HepG2 (cell line): ENCODE data around the gene KRI1. TPM values are rescaled to one million over a fixed set of nuclear protein-coding genes. Genes with fewer than 3 reads are reported as not detected.

Experiments used
- CSRNP1 ChIP-seq: sonication (generic); formaldehyde crosslinking; IDR thresholded peaks from 2 replicates; pipeline ENCODE4 v1.8.1; 2023; ENCODE audit warnings: mild to moderate bottlenecking, missing genetic modification reagents
- ERF ChIP-seq: IDR thresholded peaks from 2 replicates; pipeline ENCODE4 v1.6.1; 2018; ENCODE audit warnings: missing biosample characterization, missing genetic modification reagents
- FOXC1 ChIP-seq: sonication (generic); formaldehyde crosslinking; IDR thresholded peaks from 2 replicates; pipeline ENCODE4 v1.8.0; 2022; ENCODE audit warnings: mild to moderate bottlenecking, missing genetic modification reagents, borderline replicate concordance
- GATAD2A ChIP-seq: IDR thresholded peaks from 2 replicates; pipeline ENCODE4 v1.6.1; 2016
- HNRNPLL ChIP-seq: fragments of 200-400 bp; formaldehyde crosslinking; IDR thresholded peaks from 2 replicates; pipeline ENCODE4 v1.6.1; 2017; ENCODE audit warnings: mild to moderate bottlenecking, low read depth, low read length; ENCODE audit not compliant: poor library complexity, severe bottlenecking
- KAT8 ChIP-seq: IDR thresholded peaks from 2 replicates; pipeline ENCODE4 v1.6.1; 2016; ENCODE audit warnings: missing genetic modification reagents, missing compliant biosample characterization
- MAF1 ChIP-seq: sonication (generic); formaldehyde crosslinking; IDR thresholded peaks from 2 replicates; pipeline ENCODE4 v1.5.0; 2020; ENCODE audit warnings: missing genetic modification reagents, borderline replicate concordance
- MIER2 ChIP-seq: IDR thresholded peaks from 2 replicates; pipeline ENCODE4 v1.6.1; 2016; ENCODE audit warnings: missing biosample characterization, missing genetic modification reagents
- MYC ChIP-seq: sonication (generic); formaldehyde crosslinking; IDR thresholded peaks from 2 replicates; pipeline ENCODE4 v1.9.0; 2021; ENCODE audit warnings: missing genetic modification reagents, borderline replicate concordance
- NRL ChIP-seq: sonication (generic); formaldehyde crosslinking; IDR thresholded peaks from 2 replicates; pipeline ENCODE4 v1.5.0; 2020; ENCODE audit warnings: missing genetic modification reagents, mild to moderate bottlenecking, moderate library complexity, borderline replicate concordance
- RXRA ChIP-seq: sonication (generic); formaldehyde crosslinking; IDR thresholded peaks from 2 replicates; pipeline ENCODE4 v1.5.1; 2020; ENCODE audit warnings: missing genetic modification reagents
- TEAD3 ChIP-seq: optimal IDR thresholded peaks from 2 replicates; pipeline ENCODE3; 2016; ENCODE audit warnings: borderline replicate concordance
- ZMYM2 ChIP-seq: sonication (generic); formaldehyde crosslinking; IDR thresholded peaks from 2 replicates; pipeline ENCODE4 v1.8.0; 2022; ENCODE audit warnings: mild to moderate bottlenecking, missing genetic modification reagents
- ZNF362 ChIP-seq: sonication (generic); formaldehyde crosslinking; IDR thresholded peaks from 2 replicates; pipeline ENCODE4 v1.4.0; 2020; ENCODE audit warnings: missing genetic modification reagents, mild to moderate bottlenecking, borderline replicate concordance
- ZNF687 ChIP-seq: sonication (generic); formaldehyde crosslinking; IDR thresholded peaks from 2 replicates; pipeline ENCODE4 v1.5.1; 2020; ENCODE audit warnings: mild to moderate bottlenecking, missing genetic modification reagents, moderate library complexity
- ZXDC ChIP-seq: sonication (generic); formaldehyde crosslinking; IDR thresholded peaks from 2 replicates; pipeline ENCODE4 v1.5.0; 2020; ENCODE audit warnings: mild to moderate bottlenecking, missing genetic modification reagents
- polyA plus RNA-seq, 8 experiments: library from polyadenylated mRNA; depleted of rRNA in 3 of 8; stranded (reverse) in 7 of 8; unstranded in 1 of 8; fragments of >200 nt; fragmentation: Illumina TruSeq in 4 of 8; extraction: Trizol in 4 of 8; gene quantifications; 2 replicates each; pipeline versions ENCODE4 v1.2.1 to v1.2.3, GENCODE V29; 2011 to 2016; ENCODE audit warnings: low read depth in 4 of 8, missing spikeins in 1 of 8, mixed read lengths in 1 of 8; ENCODE audit not compliant: insufficient read depth in 1 of 8
- total RNA-seq, 5 experiments: library from RNA; depleted of rRNA; stranded (reverse); fragments of >200 nt; fragmentation: Illumina TruSeq; extraction: Trizol; gene quantifications; 2 replicates each; pipeline ENCODE4 v1.2.3, GENCODE V29; 2016; ENCODE audit warnings: low read depth in 1 of 5
- TF ChIP-seq, protein P1 (sequence below): sonication (generic); formaldehyde crosslinking; IDR thresholded peaks from 2 replicates; pipeline ENCODE4 v1.5.1; 2020; ENCODE audit warnings: mild to moderate bottlenecking, moderate library complexity, missing genetic modification reagents

Gene KRI1
- total and polyA plus RNA-seq, 2 of the 13 experiments (the other 11 are each of a cell fraction or from before 2014, with no cell fraction given), result 9.1 to 11.7 TPM

DNA sequence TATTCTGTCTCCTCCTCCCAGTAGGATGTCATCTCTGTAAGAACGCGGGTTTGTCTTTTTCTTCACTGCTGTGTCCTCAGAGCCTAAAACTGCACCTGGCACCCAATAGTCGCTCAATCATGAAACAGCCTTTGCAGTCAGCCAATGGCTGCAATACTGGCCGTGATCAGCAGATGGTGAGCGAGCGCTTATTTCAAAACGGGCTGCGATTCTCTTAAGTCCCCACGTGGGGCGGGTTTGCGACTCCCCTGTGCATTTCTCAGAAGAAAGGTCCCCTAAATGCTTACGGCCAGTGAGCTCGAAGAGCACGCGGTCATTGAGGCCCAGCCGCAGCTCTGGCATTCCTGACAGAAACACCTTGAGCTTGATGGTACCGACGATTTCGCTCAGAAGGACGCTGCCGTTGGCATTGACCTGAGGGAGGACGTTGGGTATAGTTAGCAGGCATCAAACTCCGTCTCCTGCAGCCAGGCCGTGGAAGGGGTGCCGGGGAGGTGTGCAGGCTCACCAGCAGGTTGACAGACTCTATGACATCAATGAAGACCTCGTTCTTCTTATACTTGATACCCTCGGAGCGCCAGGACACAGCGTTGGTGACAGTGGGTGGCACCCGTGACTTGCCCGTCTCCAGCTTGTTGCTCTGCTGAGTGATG, 15.3 kb upstream of the KRI1 start (continued):
- TF ChIP-seq, protein P1, sequence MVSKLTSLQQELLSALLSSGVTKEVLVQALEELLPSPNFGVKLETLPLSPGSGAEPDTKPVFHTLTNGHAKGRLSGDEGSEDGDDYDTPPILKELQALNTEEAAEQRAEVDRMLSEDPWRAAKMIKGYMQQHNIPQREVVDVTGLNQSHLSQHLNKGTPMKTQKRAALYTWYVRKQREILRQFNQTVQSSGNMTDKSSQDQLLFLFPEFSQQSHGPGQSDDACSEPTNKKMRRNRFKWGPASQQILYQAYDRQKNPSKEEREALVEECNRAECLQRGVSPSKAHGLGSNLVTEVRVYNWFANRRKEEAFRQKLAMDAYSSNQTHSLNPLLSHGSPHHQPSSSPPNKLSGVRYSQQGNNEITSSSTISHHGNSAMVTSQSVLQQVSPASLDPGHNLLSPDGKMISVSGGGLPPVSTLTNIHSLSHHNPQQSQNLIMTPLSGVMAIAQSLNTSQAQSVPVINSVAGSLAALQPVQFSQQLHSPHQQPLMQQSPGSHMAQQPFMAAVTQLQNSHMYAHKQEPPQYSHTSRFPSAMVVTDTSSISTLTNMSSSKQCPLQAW (CRISPR knock-in tag), result peak; percentile 80
- TF ChIP-seq TEAD3 (CRISPR knock-in tag), result peak; percentile 60
- peak; percentile 29; the same call in 1 of the 2 replicates for TF ChIP-seq RXRA
- peak; percentile 51; the same call in 1 of the 2 replicates for TF ChIP-seq ERF
- TF ChIP-seq HNRNPLL, result peak; percentile 56
- TF ChIP-seq ZNF362 (CRISPR knock-in tag), result peak; percentile 29; the same call in 1 of the 2 replicates
- 0 out of 2 replicates have a peak, but pooled peaks have one; percentile 21 for TF ChIP-seq ZMYM2 (CRISPR knock-in tag)
- no peak for TF ChIP-seq FOXC1 (CRISPR knock-in tag)
- TF ChIP-seq MAF1 (CRISPR knock-in tag), result no peak
- TF ChIP-seq GATAD2A (CRISPR knock-in tag), result peak; percentile 50; the same call in 1 of the 2 replicates
- TF ChIP-seq NRL (CRISPR knock-in tag), result peak; percentile 73; the same call in 1 of the 2 replicates
- peak; percentile 55; the same call in 1 of the 2 replicates for TF ChIP-seq CSRNP1 (CRISPR knock-in tag)
- TF ChIP-seq KAT8 (CRISPR knock-in tag), result peak; percentile 38; the same call in 1 of the 2 replicates
- peak; percentile 56; the same call in 1 of the 2 replicates for TF ChIP-seq MYC (CRISPR knock-in tag)
- TF ChIP-seq ZXDC (CRISPR knock-in tag), result peak; percentile 45; the same call in 1 of the 2 replicates
- peak; percentile 77 for TF ChIP-seq ZNF687 (CRISPR knock-in tag)
- TF ChIP-seq MIER2, result 0 out of 2 replicates have a peak, but pooled peaks have one; percentile 41
